Prostate gland (tissue), 2 donors: ENCODE data around the gene MYLK. TPM values are rescaled to one million over a fixed set of nuclear protein-coding genes. Genes with fewer than 3 reads are reported as not detected.

ENCODE experiments used
- DNase-seq: peaks from one replicate; pipeline ENCODE4 v3.0.0-alpha.2; 2019; ENCODE audit warnings: low spot score
- H3K27ac ChIP-seq, 2 donors: fragments of 200-600 bp; sonication (generic); 2 replicates each; pipeline ENCODE4 v1.5.1; 2017 to 2019
- H3K27me3 ChIP-seq: fragments of 200-600 bp; sonication (generic); replicated peaks from 2 replicates; pipeline ENCODE4 v1.5.1; 2019; ENCODE audit not compliant: insufficient read depth
- H3K36me3 ChIP-seq, 2 donors: fragments of 200-600 bp; sonication (generic); 1 replicate in 1 of 2; 2 replicates in 1 of 2; pipeline versions ENCODE4 v1.5.1 to v1.8.1; 2017 to 2019
- H3K4me1 ChIP-seq: fragments of 200-600 bp; sonication (generic); replicated peaks from 2 replicates; pipeline ENCODE4 v1.5.1; 2019
- H3K4me3 ChIP-seq, 2 donors: fragments of 200-600 bp; sonication (generic); 2 replicates each; pipeline ENCODE4 v1.5.1; 2017 to 2019
- H3K9me3 ChIP-seq: fragments of 200-600 bp; sonication (generic); 2 replicates; pipeline ENCODE4 v1.5.1; 2017
- POLR2A ChIP-seq: fragments of 450-650 bp; IDR thresholded peaks from one replicate; pipeline ENCODE4 v1.6.1; 2016; ENCODE audit warnings: antibody characterized with exemption, mild to moderate bottlenecking
- POLR2AphosphoS5 ChIP-seq: sonication (generic); formaldehyde crosslinking; IDR thresholded peaks from one replicate; pipeline ENCODE4 v1.6.1; 2017; ENCODE audit warnings: antibody characterized with exemption
- WGBS: methylation state at CpG from one replicate; pipeline ENCODE4 v1.1.5; 2018; 5-methylcytosine and 5-hydroxymethylcytosine counted together
- intact Hi-C: fragments of 100-400 bp; cut with DNase I; formaldehyde crosslinking; loops from one replicate; pipeline ENCODE4 v1.14.2; 2022
- total RNA-seq, 2 donors: library from RNA; depleted of rRNA; stranded (reverse); fragments of >200 nt; gene quantifications; one replicate each; pipeline ENCODE4 v1.1.0, GENCODE V29; 2016
- TF ChIP-seq, protein P1 (sequence below), 4 experiments: fragments of 200-600 bp in 2 of 4; fragments of 450-650 bp in 2 of 4; sonication (generic) in 2 of 4; IDR thresholded peaks; 1 replicate in 3 of 4; 2 replicates in 1 of 4; pipeline ENCODE4 v1.5.1; 2016 to 2019; ENCODE audit warnings: antibody characterized with exemption in 4 of 4, mild to moderate bottlenecking in 2 of 4, moderate library complexity in 2 of 4

Gene MYLK
- total RNA-seq, 2 donors from 2014 or later, result 345 to 600 TPM

DNA sequence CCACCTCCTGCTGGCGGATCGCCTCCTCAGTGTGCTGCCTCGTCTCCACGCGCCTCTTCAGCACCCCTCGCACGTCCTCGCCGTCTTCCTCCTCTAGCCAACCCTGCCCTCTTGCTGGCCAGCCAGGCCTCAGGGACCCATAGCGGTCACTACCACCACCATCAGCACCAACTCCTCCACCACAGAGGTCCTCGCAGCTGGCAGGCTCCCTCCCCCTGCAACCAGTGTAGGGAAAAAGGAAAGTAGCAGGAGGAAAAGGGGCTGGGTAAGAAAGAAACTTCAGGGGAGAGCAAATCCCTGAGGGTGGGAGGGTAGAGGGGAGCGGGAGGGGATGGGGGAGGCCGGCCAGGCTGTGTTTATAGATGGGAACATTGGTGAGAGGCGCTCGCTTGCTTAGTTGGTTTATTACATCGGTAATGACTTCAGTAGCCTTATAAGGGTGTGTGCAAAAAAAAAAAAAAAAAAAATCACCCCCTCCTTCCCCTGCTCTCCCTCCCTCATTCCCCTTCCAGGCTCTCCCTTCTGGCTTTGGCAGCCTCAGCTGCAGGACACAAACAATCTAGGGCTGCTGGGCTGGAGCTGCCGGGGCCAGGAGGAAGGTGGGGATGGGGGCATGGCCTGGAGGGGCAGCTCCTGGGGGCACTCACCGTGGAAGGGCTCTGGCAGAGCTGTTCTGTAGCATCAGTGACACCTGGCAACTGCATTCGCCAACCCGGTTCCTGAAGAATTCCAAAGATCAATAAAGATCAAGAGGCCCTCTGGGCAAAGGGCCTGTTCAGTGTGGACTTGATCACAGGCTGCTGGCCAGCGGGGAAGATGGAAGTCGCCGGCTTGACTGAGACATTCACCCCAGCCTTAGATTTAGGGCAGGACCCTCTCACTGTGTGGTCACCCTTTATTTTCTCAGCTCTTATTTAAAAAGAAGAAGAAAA is 183.1 kb downstream of the MYLK start:
- peak; percentile 33 for DNase-seq
- TF ChIP-seq, protein P1, sequence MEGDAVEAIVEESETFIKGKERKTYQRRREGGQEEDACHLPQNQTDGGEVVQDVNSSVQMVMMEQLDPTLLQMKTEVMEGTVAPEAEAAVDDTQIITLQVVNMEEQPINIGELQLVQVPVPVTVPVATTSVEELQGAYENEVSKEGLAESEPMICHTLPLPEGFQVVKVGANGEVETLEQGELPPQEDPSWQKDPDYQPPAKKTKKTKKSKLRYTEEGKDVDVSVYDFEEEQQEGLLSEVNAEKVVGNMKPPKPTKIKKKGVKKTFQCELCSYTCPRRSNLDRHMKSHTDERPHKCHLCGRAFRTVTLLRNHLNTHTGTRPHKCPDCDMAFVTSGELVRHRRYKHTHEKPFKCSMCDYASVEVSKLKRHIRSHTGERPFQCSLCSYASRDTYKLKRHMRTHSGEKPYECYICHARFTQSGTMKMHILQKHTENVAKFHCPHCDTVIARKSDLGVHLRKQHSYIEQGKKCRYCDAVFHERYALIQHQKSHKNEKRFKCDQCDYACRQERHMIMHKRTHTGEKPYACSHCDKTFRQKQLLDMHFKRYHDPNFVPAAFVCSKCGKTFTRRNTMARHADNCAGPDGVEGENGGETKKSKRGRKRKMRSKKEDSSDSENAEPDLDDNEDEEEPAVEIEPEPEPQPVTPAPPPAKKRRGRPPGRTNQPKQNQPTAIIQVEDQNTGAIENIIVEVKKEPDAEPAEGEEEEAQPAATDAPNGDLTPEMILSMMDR (IDR thresholded peaks at IDR 0.05), result no peak
- peak; percentile 33 for TF ChIP-seq POLR2A
- peak; percentile 25 for TF ChIP-seq POLR2AphosphoS5
- Histone ChIP-seq H3K9me3 (no peaks in the 10 kb centered on the region), H3K27me3 (no peaks in the 10 kb centered on the region), H3K4me3 (peak overlapping the region; percentile 33 to 34), H3K36me3 (no peaks in the 10 kb centered on the region), H3K4me1 (no peaks in the 10 kb centered on the region), H3K27ac (peak overlapping the region; percentile 76 to 85)
- 37% methylated on average over 23 of the region's 23 CpGs for WGBS
- intact Hi-C loops, result no loop called here

DNA sequence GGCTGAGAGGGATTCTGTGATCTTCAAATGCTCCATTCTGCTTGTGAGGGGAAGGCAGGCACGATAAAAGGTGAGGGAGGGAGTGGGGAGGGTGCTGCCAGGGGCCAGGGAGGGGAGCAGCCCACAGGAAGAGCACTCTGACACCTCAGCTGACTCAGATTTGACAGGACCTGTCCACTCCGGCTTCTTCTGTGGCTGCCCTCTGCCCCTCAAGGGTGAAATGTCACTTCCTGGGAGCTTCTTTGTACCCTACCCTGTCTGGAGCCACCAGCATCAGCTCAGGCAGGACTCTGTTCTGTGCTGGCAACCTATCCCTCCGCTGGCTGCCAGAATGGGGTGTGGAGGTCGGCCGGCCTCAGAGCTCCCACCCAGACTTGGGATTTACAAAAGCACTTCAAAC is 185.3 kb downstream of the MYLK start:
- intact Hi-C loops, result no loop called here
- WGBS, result 36% methylated on average over 5 of the region's 5 CpGs
- Histone ChIP-seq H3K36me3 (no peaks in the 10 kb centered on the region), H3K4me1 (no peaks in the 10 kb centered on the region), H3K4me3 (peak overlapping the region; percentile 33 to 34), H3K27me3 (no peaks in the 10 kb centered on the region), H3K27ac (peak overlapping the region; percentile 75 to 85), H3K9me3 (no peaks in the 10 kb centered on the region)
- DNase-seq, result no peak
- TF ChIP-seq POLR2A, result no peak
- TF ChIP-seq, protein P1 (IDR thresholded peaks at IDR 0.05), result no peak

DNA sequence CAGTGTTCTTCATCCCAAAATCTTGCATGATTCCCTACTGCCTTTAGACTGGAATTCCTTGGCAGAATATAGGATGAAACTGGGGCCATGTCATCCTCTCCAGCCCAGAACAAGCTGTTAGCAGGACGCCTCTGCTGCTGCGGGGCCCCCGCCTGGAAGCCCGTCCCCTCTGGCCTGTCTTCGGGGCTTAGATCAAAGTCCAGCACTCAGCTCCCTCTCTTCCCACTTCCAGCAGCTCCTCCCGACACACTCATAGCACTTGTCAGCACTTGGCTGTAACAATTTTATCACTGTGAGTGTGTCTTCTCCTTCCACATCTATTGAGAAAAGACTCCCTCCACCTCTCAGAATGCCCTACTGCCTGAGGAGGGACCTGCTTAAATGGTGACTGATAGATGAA is 187.3 kb downstream of the MYLK start:
- no peaks in the 10 kb centered on the region for H3K4me1 ChIP-seq
- TF ChIP-seq POLR2AphosphoS5 (no peak), POLR2A (no peak)
- TF ChIP-seq, protein P1 (IDR thresholded peaks at IDR 0.05), result no peak
- H3K9me3 ChIP-seq, result no peaks in the 10 kb centered on the region
- peak overlapping the region; percentile 7 to 34 for H3K4me3 ChIP-seq
- intact Hi-C loops, result no loop called here
- 60% methylated on average over 6 of the region's 6 CpGs for WGBS
- DNase-seq, result no peak
- H3K27ac ChIP-seq, result peak overlapping the region; percentile 75 to 85
- no peaks in the 10 kb centered on the region for H3K27me3 ChIP-seq
- H3K36me3 ChIP-seq, result no peaks in the 10 kb centered on the region

DNA sequence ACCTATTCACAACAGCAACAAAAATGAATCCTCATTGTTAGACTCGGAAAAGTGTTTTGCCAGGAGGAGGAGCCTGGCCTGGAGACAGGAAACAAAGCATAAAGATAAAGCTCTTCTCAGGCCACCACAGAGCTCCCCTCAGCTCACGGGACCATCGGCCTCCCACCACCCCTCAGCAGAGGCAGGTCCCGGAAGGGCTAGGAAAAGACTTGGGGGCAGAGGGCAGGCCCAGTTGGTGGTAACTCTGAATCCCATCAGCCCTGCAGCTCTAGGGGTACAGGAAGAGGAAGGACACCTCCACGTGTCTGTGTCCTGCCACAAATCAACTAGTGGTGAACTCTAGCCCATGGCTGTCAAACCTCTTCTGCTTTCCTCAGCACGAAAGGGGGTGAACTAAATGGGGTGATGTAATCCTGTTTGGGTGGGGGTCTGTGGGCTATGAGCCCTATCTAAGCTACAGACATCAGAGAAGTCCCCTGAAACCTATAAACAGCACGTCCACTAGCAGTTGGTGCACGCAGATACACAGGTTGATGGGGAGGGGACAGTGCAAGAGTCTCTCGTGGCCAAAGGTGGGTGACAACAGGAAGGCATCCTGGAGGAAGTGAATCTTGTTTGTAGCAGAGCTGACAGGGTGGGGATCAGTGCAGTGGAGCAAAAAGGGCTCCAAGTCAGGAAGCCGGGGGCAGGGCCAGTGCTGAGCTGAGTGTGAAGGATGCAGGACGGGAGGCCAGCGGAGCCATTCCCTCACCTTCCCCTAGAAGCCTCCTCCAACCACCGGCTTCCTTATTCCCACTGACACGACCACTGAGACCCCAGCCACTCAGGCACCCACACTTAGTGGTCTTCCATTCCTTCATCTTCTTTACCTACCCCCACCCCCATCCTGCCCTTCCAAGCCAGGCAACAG is 188.1 kb downstream of the MYLK start:
- Histone ChIP-seq H3K27ac (peak overlapping the region; percentile 75 to 85), H3K9me3 (no peaks in the 10 kb centered on the region), H3K4me1 (no peaks in the 10 kb centered on the region), H3K27me3 (no peaks in the 10 kb centered on the region), H3K36me3 (no peaks in the 10 kb centered on the region), H3K4me3 (peak overlapping the region; percentile 7 to 34)
- DNase-seq, result no peak
- TF ChIP-seq POLR2AphosphoS5 (no peak), POLR2A (no peak)
- TF ChIP-seq, protein P1 (IDR thresholded peaks at IDR 0.05), result no peak
- intact Hi-C loops, result no loop called here
- whole genome bisulfite sequencing, result 61% methylated on average over 14 of the region's 14 CpGs
